ENCODE measurements around the gene FBXO47.
"Not testable (repeated sequence)": the region's sequence is repeated elsewhere in the genome, so short reads cannot be mapped to it uniquely, and the experiment has no call there.

DNA sequence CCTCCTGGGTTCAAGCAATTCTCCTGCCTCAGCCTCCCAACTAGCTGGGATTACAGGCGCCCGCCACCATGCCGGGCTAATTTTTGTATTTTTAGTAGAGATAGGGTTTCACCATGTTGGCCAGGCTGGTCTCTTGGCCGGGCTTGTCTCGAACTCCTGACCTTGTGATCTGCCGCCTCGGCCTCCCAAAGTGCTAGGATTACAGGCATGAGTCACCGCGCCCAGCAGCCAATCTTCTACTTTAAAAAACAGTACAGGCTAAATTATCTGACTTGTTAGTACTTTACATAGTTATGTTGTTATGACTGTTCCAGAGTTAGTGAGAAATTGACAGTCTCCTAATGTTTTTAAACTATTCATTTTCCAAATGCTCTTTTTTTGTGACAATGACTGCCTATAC, 33.2 kb downstream of the FBXO47 start:
- TF ChIP-seq, protein P1, sequence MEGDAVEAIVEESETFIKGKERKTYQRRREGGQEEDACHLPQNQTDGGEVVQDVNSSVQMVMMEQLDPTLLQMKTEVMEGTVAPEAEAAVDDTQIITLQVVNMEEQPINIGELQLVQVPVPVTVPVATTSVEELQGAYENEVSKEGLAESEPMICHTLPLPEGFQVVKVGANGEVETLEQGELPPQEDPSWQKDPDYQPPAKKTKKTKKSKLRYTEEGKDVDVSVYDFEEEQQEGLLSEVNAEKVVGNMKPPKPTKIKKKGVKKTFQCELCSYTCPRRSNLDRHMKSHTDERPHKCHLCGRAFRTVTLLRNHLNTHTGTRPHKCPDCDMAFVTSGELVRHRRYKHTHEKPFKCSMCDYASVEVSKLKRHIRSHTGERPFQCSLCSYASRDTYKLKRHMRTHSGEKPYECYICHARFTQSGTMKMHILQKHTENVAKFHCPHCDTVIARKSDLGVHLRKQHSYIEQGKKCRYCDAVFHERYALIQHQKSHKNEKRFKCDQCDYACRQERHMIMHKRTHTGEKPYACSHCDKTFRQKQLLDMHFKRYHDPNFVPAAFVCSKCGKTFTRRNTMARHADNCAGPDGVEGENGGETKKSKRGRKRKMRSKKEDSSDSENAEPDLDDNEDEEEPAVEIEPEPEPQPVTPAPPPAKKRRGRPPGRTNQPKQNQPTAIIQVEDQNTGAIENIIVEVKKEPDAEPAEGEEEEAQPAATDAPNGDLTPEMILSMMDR (IDR thresholded peaks at IDR 0.05), result not testable (repeated sequence)
- not testable (repeated sequence) for TF ChIP-seq POLR2A, EP300 (IDR thresholded peaks at IDR 0.05)
